ES-I3 (cell line): ENCODE measurements around the gene MAP3K2.

Source experiments
- H3K36me3 ChIP-seq: 2 replicates; pipeline ENCODE4 v1.6.1; 2013; ENCODE audit warnings: mild to moderate bottlenecking, low read length, control low read depth, moderate library complexity; ENCODE audit not compliant: insufficient read depth
- H3K4me1 ChIP-seq: 2 replicates; pipeline ENCODE4 v1.6.1; 2013; ENCODE audit warnings: mild to moderate bottlenecking, control low read depth, low read length; ENCODE audit not compliant: insufficient read depth
- H3K9ac ChIP-seq: 2 replicates; pipeline ENCODE4 v1.6.1; 2013; ENCODE audit warnings: low read depth, mild to moderate bottlenecking, low read length, moderate library complexity
- H3K9me3 ChIP-seq: 2 replicates; pipeline ENCODE4 v1.6.1; 2013; ENCODE audit warnings: mild to moderate bottlenecking, low read length, moderate library complexity; ENCODE audit not compliant: control insufficient read depth, insufficient read depth

The MAP3K2 gene

DNA sequence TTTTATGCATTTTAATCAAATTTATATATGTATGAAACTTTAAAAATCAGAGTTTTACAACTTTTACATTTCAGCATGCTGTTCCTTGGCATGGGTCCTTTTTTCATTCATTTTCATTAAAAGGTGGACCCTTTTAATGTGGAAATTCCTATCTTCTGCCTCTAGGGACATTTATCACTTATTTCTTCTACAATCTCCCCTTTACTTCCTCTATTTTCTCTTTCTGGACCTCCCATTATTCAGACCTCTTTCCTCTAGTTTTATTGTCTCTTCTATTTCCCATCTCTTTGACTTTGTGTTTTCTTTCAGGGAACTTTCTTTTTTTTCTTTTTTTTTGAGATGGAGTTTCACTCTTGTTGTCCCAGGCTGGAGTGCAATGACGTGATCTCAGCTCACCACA, 36.1 kb upstream of the MAP3K2 start:
- no peaks in the 10 kb centered on the region for H3K9me3 ChIP-seq
- H3K9ac ChIP-seq = peak overlapping the region; percentile 71; the same call in 1 of the 2 replicates
- H3K4me1 ChIP-seq = no peaks in the 10 kb centered on the region
- H3K36me3 ChIP-seq = no peaks in the 10 kb centered on the region

DNA sequence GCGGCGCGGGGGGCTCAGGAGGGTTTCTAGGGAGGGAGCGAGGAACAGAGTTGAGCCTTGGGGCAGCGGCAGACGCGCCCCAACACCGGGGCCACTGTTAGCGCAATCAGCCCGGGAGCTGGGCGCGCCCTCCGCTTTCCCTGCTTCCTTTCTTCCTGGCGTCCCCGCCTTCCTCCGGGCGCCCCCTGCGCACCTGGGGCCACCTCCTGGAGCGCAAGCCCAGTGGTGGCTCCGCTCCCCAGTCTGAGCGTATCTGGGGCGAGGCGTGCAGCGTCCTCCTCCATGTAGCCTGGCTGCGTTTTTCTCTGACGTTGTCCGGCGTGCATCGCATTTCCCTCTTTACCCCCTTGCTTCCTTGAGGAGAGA, 35.7 kb upstream of the MAP3K2 start:
- H3K9ac ChIP-seq = peak overlapping the region; percentile 71
- H3K4me1 ChIP-seq = no peaks in the 10 kb centered on the region
- no peaks in the 10 kb centered on the region for H3K9me3 ChIP-seq
- no peaks in the 10 kb centered on the region for H3K36me3 ChIP-seq

DNA sequence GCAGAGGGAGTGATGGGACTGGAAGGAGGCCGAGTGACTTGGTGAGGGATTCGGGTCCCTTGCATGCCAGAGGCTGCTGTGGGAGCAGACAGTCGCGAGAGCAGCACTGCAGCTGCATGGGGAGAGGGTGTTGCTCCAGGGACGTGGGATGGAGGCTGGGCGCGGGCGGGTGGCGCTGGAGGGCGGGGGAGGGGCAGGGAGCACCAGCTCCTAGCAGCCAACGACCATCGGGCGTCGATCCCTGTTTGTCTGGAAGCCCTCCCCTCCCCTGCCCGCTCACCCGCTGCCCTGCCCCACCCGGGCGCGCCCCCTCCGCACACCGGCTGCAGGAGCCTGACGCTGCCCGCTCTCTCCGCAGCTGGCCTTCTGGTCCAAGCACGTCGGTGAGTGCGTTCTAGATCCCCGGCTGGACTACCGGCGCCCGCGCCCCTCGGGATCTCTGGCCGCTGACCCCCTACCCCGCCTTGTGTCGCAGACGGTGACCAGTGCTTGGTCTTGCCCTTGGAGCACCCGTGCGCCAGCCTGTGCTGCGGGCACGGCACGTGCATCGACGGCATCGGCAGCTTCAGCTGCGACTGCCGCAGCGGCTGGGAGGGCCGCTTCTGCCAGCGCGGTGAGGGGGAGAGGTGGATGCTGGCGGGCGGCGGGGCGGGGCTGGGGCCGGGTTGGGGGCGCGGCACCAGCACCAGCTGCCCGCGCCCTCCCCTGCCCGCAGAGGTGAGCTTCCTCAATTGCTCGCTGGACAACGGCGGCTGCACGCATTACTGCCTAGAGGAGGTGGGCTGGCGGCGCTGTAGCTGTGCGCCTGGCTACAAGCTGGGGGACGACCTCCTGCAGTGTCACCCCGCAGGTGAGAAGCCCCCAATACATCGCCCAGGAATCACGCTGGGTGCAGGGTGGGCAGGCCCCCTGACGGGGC, 35.0 kb upstream of the MAP3K2 start:
- Histone ChIP-seq H3K9ac (peak overlapping the region; percentile 71; the same call in 1 of the 2 replicates), H3K36me3 (no peaks in the 10 kb centered on the region), H3K9me3 (no peaks in the 10 kb centered on the region), H3K4me1 (no peaks in the 10 kb centered on the region)

DNA sequence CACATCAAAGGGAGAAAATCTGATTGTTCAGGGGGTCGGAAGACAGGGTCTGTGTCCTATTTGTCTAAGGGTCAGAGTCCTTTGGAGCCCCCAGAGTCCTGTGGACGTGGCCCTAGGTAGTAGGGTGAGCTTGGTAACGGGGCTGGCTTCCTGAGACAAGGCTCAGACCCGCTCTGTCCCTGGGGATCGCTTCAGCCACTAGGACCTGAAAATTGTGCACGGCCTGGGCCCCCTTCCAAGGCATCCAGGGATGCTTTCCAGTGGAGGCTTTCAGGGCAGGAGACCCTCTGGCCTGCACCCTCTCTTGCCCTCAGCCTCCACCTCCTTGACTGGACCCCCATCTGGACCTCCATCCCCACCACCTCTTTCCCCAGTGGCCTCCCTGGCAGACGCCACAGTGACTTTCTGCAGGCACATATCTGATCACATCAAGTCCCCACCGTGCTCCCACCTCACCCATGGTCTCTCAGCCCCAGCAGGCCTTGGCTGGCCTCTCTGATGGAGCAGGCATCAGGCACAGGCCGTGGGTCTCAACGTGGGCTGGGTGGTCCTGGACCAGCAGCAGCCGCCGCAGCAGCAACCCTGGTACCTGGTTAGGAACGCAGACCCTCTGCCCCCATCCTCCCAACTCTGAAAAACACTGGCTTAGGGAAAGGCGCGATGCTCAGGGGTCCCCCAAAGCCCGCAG, 34.2 kb upstream of the MAP3K2 start:
- Histone ChIP-seq H3K9ac (no peak overlapping the region; the same call in 1 of the 2 replicates), H3K9me3 (no peaks in the 10 kb centered on the region), H3K36me3 (no peaks in the 10 kb centered on the region), H3K4me1 (no peaks in the 10 kb centered on the region)

DNA sequence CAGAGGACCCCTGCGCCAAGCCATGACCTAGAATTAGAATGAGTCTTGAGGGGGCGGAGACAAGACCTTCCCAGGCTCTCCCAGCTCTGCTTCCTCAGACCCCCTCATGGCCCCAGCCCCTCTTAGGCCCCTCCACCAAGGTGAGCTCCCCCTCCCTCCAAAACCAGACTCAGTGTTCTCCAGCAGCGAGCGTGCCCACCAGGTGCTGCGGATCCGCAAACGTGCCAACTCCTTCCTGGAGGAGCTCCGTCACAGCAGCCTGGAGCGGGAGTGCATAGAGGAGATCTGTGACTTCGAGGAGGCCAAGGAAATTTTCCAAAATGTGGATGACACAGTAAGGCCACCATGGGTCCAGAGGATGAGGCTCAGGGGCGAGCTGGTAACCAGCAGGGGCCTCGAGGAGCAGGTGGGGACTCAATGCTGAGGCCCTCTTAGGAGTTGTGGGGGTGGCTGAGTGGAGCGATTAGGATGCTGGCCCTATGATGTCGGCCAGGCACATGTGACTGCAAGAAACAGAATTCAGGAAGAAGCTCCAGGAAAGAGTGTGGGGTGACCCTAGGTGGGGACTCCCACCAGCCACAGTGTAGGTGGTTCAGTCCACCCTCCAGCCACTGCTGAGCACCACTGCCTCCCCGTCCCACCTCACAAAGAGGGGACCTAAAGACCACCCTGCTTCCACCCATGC, 33.5 kb upstream of the MAP3K2 start:
- Histone ChIP-seq H3K36me3 (no peaks in the 10 kb centered on the region), H3K9ac (no peak overlapping the region), H3K9me3 (no peaks in the 10 kb centered on the region), H3K4me1 (peaks cover 6% of the 10 kb centered on the region; the same call in 1 of the 2 replicates)

DNA sequence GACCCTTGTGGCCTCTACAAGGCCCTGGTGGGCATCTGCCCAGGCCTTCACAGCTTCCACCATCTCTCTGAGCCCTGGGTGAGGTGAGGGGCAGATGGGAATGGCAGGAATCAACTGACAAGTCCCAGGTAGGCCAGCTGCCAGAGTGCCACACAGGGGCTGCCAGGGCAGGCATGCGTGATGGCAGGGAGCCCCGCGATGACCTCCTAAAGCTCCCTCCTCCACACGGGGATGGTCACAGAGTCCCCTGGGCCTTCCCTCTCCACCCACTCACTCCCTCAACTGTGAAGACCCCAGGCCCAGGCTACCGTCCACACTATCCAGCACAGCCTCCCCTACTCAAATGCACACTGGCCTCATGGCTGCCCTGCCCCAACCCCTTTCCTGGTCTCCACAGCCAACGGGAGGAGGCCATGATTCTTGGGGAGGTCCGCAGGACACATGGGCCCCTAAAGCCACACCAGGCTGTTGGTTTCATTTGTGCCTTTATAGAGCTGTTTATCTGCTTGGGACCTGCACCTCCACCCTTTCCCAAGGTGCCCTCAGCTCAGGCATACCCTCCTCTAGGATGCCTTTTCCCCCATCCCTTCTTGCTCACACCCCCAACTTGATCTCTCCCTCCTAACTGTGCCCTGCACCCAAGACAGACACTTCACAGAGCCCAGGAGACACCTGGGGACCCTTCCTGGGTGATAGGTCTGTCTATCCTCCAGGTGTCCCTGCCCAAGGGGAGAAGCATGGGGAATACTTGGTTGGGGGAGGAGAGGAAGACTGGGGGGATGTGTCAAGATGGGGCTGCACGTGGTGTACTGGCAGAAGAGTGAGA, 32.5 kb upstream of the MAP3K2 start:
- Histone ChIP-seq H3K36me3 (no peaks in the 10 kb centered on the region), H3K4me1 (peaks cover 6% of the 10 kb centered on the region; the same call in 1 of the 2 replicates), H3K9ac (no peak overlapping the region), H3K9me3 (no peaks in the 10 kb centered on the region)

DNA sequence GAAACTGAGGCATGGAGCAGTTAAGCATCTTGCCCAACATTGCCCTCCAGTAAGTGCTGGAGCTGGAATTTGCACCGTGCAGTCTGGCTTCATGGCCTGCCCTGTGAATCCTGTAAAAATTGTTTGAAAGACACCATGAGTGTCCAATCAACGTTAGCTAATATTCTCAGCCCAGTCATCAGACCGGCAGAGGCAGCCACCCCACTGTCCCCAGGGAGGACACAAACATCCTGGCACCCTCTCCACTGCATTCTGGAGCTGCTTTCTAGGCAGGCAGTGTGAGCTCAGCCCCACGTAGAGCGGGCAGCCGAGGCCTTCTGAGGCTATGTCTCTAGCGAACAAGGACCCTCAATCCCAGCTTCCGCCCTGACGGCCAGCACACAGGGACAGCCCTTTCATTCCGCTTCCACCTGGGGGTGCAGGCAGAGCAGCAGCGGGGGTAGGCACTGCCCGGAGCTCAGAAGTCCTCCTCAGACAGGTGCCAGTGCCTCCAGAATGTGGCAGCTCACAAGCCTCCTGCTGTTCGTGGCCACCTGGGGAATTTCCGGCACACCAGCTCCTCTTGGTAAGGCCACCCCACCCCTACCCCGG, 31.8 kb upstream of the MAP3K2 start:
- Histone ChIP-seq H3K9me3 (no peaks in the 10 kb centered on the region), H3K4me1 (peaks cover 6% of the 10 kb centered on the region; the same call in 1 of the 2 replicates), H3K9ac (no peak overlapping the region), H3K36me3 (no peaks in the 10 kb centered on the region)

DNA sequence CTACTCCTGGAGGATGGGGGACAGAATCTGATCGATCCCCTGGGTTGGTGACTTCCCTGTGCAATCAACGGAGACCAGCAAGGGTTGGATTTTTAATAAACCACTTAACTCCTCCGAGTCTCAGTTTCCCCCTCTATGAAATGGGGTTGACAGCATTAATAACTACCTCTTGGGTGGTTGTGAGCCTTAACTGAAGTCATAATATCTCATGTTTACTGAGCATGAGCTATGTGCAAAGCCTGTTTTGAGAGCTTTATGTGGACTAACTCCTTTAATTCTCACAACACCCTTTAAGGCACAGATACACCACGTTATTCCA, 31.3 kb upstream of the MAP3K2 start:
- no peaks in the 10 kb centered on the region for H3K9me3 ChIP-seq
- no peaks in the 10 kb centered on the region for H3K36me3 ChIP-seq
- no peak overlapping the region for H3K9ac ChIP-seq
- H3K4me1 ChIP-seq = peaks cover 6% of the 10 kb centered on the region; the same call in 1 of the 2 replicates

DNA sequence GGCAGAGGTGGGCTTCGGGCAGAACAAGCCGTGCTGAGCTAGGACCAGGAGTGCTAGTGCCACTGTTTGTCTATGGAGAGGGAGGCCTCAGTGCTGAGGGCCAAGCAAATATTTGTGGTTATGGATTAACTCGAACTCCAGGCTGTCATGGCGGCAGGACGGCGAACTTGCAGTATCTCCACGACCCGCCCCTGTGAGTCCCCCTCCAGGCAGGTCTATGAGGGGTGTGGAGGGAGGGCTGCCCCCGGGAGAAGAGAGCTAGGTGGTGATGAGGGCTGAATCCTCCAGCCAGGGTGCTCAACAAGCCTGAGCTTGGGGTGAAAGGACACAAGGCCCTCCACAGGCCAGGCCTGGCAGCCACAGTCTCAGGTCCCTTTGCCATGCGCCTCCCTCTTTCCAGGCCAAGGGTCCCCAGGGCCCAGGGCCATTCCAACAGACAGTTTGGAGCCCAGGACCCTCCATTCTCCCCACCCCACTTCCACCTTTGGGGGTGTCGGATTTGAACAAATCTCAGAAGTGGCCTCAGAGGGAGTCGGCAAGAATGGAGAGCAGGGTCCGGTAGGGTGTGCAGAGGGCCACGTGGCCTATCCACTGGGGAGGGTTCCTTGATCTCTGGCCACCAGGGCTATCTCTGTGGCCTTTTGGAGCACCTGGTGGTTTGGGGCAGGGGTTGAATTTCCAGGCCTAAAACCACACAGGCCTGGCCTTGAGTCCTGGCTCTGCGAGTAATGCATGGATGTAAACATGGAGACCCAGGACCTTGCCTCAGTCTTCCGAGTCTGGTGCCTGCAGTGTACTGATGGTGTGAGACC, 30.7 kb upstream of the MAP3K2 start, which contains the start of gene PROC:
Gene PROC, plus strand, starts transcription at position 128 of the 812 bp plus-strand sequence. CDS start 1,516 bp downstream, outside the sequence.
- H3K4me1 ChIP-seq = peaks cover 6% of the 10 kb centered on the region; the same call in 1 of the 2 replicates
- H3K9ac ChIP-seq = no peak within 1 kb of the TSS
- no peaks in the 10 kb centered on the region for H3K36me3 ChIP-seq
- H3K9me3 ChIP-seq = no peaks in the 10 kb centered on the region

DNA sequence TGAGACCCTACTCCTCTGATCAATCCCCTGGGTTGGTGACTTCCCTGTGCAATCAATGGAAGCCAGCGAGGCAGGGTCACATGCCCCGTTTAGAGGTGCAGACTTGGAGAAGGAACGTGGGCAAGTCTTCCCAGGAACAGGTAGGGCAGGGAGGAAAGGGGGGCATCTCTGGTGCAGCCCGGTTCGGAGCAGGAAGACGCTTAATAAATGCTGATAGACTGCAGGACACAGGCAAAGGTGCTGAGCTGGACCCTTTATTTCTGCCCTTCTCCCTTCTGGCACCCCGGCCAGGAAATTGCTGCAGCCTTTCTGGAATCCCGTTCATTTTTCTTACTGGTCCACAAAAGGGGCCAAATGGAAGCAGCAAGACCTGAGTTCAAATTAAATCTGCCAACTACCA, 29.6 kb upstream of the MAP3K2 start:
- Histone ChIP-seq H3K9ac (no peak overlapping the region), H3K9me3 (no peaks in the 10 kb centered on the region), H3K4me1 (peaks cover 6% of the 10 kb centered on the region; the same call in 1 of the 2 replicates), H3K36me3 (no peaks in the 10 kb centered on the region)

DNA sequence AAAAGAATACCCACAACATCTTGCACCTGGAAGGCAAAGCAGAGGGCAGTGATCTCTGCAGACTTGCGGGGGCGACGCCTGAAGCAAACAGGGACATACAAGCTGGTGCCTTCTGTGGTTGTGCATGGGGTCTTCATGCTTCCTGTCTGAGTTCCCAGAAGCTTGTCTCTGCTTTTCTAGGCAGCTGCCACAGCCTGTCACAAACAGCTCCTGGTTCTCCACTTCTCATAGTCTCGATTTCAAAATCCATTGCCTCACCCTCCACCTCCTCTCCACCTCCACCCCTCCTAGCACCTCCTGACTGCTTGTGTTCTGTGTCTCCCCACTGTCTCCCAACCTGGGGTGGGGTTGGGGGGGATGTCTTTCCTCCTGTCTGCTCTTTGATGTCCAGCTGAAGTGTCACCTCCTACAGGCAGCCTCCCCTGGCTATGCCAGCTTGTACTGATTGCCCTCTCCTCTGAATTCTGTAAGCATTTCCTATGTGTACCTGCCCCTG, 28.8 kb upstream of the MAP3K2 start:
- Histone ChIP-seq H3K9ac (peak overlapping the region; percentile 60; the same call in 1 of the 2 replicates), H3K9me3 (no peaks in the 10 kb centered on the region), H3K4me1 (peaks cover 6% of the 10 kb centered on the region; the same call in 1 of the 2 replicates), H3K36me3 (no peaks in the 10 kb centered on the region)

DNA sequence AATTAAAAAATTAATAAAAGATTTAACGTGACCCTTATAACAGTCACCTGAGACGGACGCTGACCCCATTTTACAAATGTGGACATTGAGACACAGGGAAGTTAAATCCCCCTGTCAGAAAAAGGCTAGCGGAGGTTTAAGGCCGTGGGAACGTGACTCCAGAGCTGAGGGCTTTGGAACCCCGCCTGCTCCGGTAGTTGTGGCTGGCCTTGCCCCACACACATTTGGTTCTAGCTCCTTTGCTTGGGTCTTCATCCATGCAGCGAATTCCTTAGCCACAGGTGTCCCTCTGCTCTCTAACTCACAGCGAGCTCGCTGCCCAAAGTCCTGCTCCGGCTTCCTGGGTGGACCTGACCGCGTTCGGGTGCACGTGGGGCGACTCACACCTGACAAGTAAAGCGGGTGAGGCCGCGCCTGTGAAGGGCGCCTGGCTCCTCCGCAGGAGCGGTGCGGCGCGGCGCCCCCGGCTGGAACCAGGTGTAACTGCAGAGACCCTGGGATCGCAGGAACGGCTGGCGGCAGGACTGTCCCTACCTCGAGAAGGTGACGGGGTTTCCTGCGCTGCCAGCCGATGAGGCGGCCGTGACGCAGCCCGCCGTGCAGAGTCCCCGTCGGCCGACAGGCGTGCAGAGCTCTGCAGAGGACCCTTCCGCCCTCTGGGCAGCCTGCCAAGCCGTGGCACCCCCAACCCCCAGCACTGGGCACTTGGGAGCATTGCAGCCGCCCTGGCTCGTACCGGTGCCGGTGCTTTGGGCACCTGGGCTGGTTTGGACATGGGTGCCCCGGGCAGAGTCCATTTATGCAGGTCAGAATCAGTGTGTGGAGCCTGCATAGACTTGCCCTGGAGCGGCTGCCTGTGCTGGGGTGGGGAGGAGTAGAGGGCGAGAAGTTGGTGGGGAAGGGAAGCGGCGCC, 28.1 kb upstream of the MAP3K2 start:
- peak overlapping the region; percentile 60; the same call in 1 of the 2 replicates for H3K9ac ChIP-seq
- no peaks in the 10 kb centered on the region for H3K9me3 ChIP-seq
- H3K4me1 ChIP-seq = peaks cover 6% of the 10 kb centered on the region; the same call in 1 of the 2 replicates
- H3K36me3 ChIP-seq = no peaks in the 10 kb centered on the region
